H1 (cell line): ENCODE measurements around the gene CAPN6. TPM values are rescaled to one million over a fixed set of nuclear protein-coding genes. Genes with fewer than 3 reads are reported as not detected.
A peak's percentile ranks its signal among the peaks of the same experiment; 100 is the strongest.

Experiments used
- CTCF ChIA-PET: fragments of 300-600 bp; sonication (Branson Sonifier 250); formaldehyde crosslinking; loops from one replicate; lab custom pipeline; 2021; ENCODE audit not compliant: partially characterized antibody; lab: Charles Lee
- POLR2A ChIA-PET: fragments of 300-600 bp; sonication (Branson Sonifier 250); formaldehyde crosslinking; loops from one replicate; lab custom pipeline; 2021; ENCODE audit warnings: inconsistent platforms; ENCODE audit not compliant: partially characterized antibody; lab: Charles Lee
- DNase-seq, 2 experiments: peaks; one replicate each; pipeline versions ENCODE4 v3.0.0 to v3.0.0-alpha.2; 2010 to 2022; ENCODE audit warnings: low spot score in 2 of 2, low read depth in 1 of 2, mixed read lengths in 1 of 2
- FAIRE-seq: peaks from 2 replicates; lab custom pipeline; 2011; peaks lifted over from hg19 to GRCh38; lab: Jason Lieb, UNC
- H2AFZ ChIP-seq: 2 replicates; pipeline ENCODE4 v1.8.1; 2012; ENCODE audit warnings: low read length, inconsistent platforms
- H2AK5ac ChIP-seq: 2 replicates; pipeline ENCODE4 v1.6.1; 2013; ENCODE audit warnings: low read depth, low read length
- H2BK120ac ChIP-seq: replicated peaks from 2 replicates; pipeline ENCODE3; 2013; ENCODE audit warnings: low read depth, low read length, inconsistent platforms
- H2BK12ac ChIP-seq: 2 replicates; pipeline ENCODE4 v1.6.1; 2013; ENCODE audit warnings: low read depth, low read length
- H2BK15ac ChIP-seq: 2 replicates; pipeline ENCODE4 v1.6.1; 2013; ENCODE audit warnings: low read length
- H2BK20ac ChIP-seq: 2 replicates; pipeline ENCODE4 v1.6.1; 2013; ENCODE audit warnings: low read length
- H2BK5ac ChIP-seq: 2 replicates; pipeline ENCODE4 v1.6.1; 2013; ENCODE audit warnings: low read depth, low read length
- H3K14ac ChIP-seq: 2 replicates; pipeline ENCODE4 v1.6.1; 2013; ENCODE audit warnings: inconsistent platforms; ENCODE audit not compliant: insufficient read length
- H3K18ac ChIP-seq: 2 replicates; pipeline ENCODE4 v1.6.1; 2013; ENCODE audit warnings: low read length; ENCODE audit errors: extremely low read depth
- H3K23ac ChIP-seq: 2 replicates; pipeline ENCODE4 v1.6.1; 2013; ENCODE audit warnings: inconsistent platforms; ENCODE audit not compliant: insufficient read length
- H3K23me2 ChIP-seq: 2 replicates; pipeline ENCODE4 v1.6.1; 2013; ENCODE audit warnings: low read depth, low read length
- H3K27ac ChIP-seq: 2 replicates; pipeline ENCODE4 v1.6.1; 2011; ENCODE audit warnings: low read depth, low read length, inconsistent platforms
- H3K27me3 ChIP-seq, 4 experiments: replicated peaks in 1 of 4; 1 replicate in 1 of 4; 2 replicates in 3 of 4; pipeline versions ENCODE4 v1.6.1 to v1.8.1; 2011 to 2013; ENCODE audit warnings: low read length in 3 of 4, mild to moderate bottlenecking in 3 of 4, inconsistent platforms in 2 of 4, mixed read lengths in 2 of 4, moderate library complexity in 1 of 4; ENCODE audit not compliant: control insufficient read depth in 3 of 4, insufficient read depth in 3 of 4; ENCODE audit errors: extremely low read depth in 1 of 4
- H3K36me3 ChIP-seq, 4 experiments: 2 replicates each; pipeline versions ENCODE4 v1.6.1 to v1.8.1; 2011 to 2013; ENCODE audit warnings: mild to moderate bottlenecking in 4 of 4, low read length in 3 of 4, moderate library complexity in 2 of 4, control low read depth in 1 of 4, inconsistent platforms in 1 of 4; ENCODE audit not compliant: insufficient read depth in 4 of 4, control insufficient read depth in 2 of 4
- H3K4ac ChIP-seq: replicated peaks from 2 replicates; pipeline ENCODE3; 2013; ENCODE audit warnings: low read length, low read depth, mixed read lengths, inconsistent platforms; ENCODE audit not compliant: insufficient read length
- H3K4me1 ChIP-seq, 4 experiments: replicated peaks in 1 of 4; 1 replicate in 1 of 4; 2 replicates in 3 of 4; pipeline versions ENCODE4 v1.6.1 to v1.8.1; 2011 to 2013; ENCODE audit warnings: low read length in 3 of 4, inconsistent platforms in 2 of 4, mixed read lengths in 1 of 4; ENCODE audit not compliant: insufficient read depth in 4 of 4, control insufficient read depth in 3 of 4
- H3K4me2 ChIP-seq, 2 experiments: 2 replicates each; pipeline versions ENCODE4 v1.6.1 to v1.8.1; 2011 to 2013; ENCODE audit warnings: low read depth in 2 of 2, low read length in 2 of 2, control low read depth in 1 of 2, inconsistent platforms in 1 of 2, mild to moderate bottlenecking in 1 of 2; ENCODE audit not compliant: insufficient read depth in 1 of 2
- H3K4me3 ChIP-seq, 4 experiments: fragments of 200-600, 300-600 bp in 1 of 4; sonication (generic), shearing (Covaris generic), sonication (Bioruptor Twin) in 1 of 4; 2 replicates each; pipeline versions ENCODE4 v1.5.1 to v1.8.1; 2011 to 2016; ENCODE audit warnings: low read length in 4 of 4, low read depth in 3 of 4, control low read depth in 2 of 4, inconsistent platforms in 2 of 4, mild to moderate bottlenecking in 2 of 4, mixed read lengths in 1 of 4, moderate library complexity in 1 of 4; ENCODE audit not compliant: insufficient read depth in 2 of 4; ENCODE audit errors: extremely low read depth in 1 of 4
- H3K56ac ChIP-seq: replicated peaks from 2 replicates; pipeline ENCODE3; 2013; ENCODE audit warnings: low read depth, mild to moderate bottlenecking, mixed read lengths, low read length, inconsistent platforms; ENCODE audit not compliant: insufficient read length
- H3K79me1 ChIP-seq: 2 replicates; pipeline ENCODE4 v1.6.1; 2013; ENCODE audit warnings: low read depth, low read length, control low read depth
- H3K79me2 ChIP-seq, 2 experiments: 2 replicates each; pipeline versions ENCODE4 v1.6.1 to v1.8.1; 2012 to 2013; ENCODE audit warnings: low read length in 2 of 2, mild to moderate bottlenecking in 2 of 2, inconsistent platforms in 1 of 2; ENCODE audit not compliant: insufficient read depth in 2 of 2, control insufficient read depth in 1 of 2
- H3K9ac ChIP-seq, 4 experiments: replicated peaks in 1 of 4; 1 replicate in 1 of 4; 2 replicates in 3 of 4; pipeline versions ENCODE4 v1.6.1 to v1.8.1; 2011 to 2013; ENCODE audit warnings: low read depth in 3 of 4, low read length in 3 of 4, control low read depth in 2 of 4, mild to moderate bottlenecking in 2 of 4, moderate library complexity in 2 of 4, inconsistent platforms in 1 of 4; ENCODE audit errors: extremely low read depth in 1 of 4
- H3K9me3 ChIP-seq, 2 experiments: 2 replicates each; pipeline versions ENCODE4 v1.6.1 to v1.8.1; 2012 to 2013; ENCODE audit warnings: mild to moderate bottlenecking in 2 of 2, moderate library complexity in 2 of 2, control low read depth in 1 of 2, inconsistent platforms in 1 of 2, low read depth in 1 of 2, low read length in 1 of 2, mixed read lengths in 1 of 2; ENCODE audit not compliant: insufficient read depth in 2 of 2
- H4K20me1 ChIP-seq, 2 experiments: replicated peaks in 1 of 2; 2 replicates each; pipeline versions ENCODE3 to v1.8.1; 2011 to 2013; ENCODE audit warnings: inconsistent platforms in 2 of 2, low read length in 2 of 2, mild to moderate bottlenecking in 1 of 2; ENCODE audit not compliant: insufficient read depth in 2 of 2, control insufficient read depth in 1 of 2
- H4K5ac ChIP-seq: 2 replicates; pipeline ENCODE4 v1.6.1; 2013; ENCODE audit warnings: low read length, low read depth, mixed read lengths, inconsistent platforms; ENCODE audit not compliant: insufficient read length
- H4K8ac ChIP-seq: 2 replicates; pipeline ENCODE4 v1.8.0; 2013; ENCODE audit warnings: mild to moderate bottlenecking, moderate library complexity, low read length, inconsistent platforms; ENCODE audit not compliant: insufficient read depth; ENCODE audit errors: extremely low read depth
- H4K91ac ChIP-seq: replicated peaks from 2 replicates; pipeline ENCODE3; 2013; ENCODE audit warnings: low read length, mixed read lengths, inconsistent platforms; ENCODE audit not compliant: insufficient read length
- POLR2A ChIP-seq, 2 experiments: IDR thresholded peaks; 1 replicate in 1 of 2; 2 replicates in 1 of 2; pipeline ENCODE4 v1.6.1; 2011; ENCODE audit warnings: low read depth in 2 of 2, low read length in 2 of 2, mild to moderate bottlenecking in 2 of 2; ENCODE audit errors: control extremely low read depth in 1 of 2
- RAD21 ChIP-seq, 2 experiments: IDR thresholded peaks in 1 of 2; conservative IDR thresholded peaks in 1 of 2; 2 replicates each; pipeline ENCODE4 v1.6.1; 2011; ENCODE audit warnings: low read depth in 2 of 2, low read length in 2 of 2, improper control_type of control experiment in 1 of 2, inconsistent platforms in 1 of 2, mild to moderate bottlenecking in 1 of 2, moderate library complexity in 1 of 2
- WGBS, 2 experiments: shearing (Covaris generic) in 1 of 2; methylation state at CpG; one replicate each; pipeline versions ENCODE4 v1.1.6 to v1.1.7; 2013 to 2015; ENCODE audit warnings: low lambda C conversion rate in 2 of 2, mixed read lengths in 2 of 2, inconsistent platforms in 1 of 2, low coverage in 1 of 2, missing lambda C conversion rate in 1 of 2; ENCODE audit not compliant: insufficient replicate concordance in 2 of 2, insufficient coverage in 1 of 2, insufficient read length in 1 of 2; ENCODE audit errors: extremely low coverage in 1 of 2, missing lambda C conversion rate in 1 of 2; 5-methylcytosine and 5-hydroxymethylcytosine counted together
- polyA plus RNA-seq, 7 experiments: library from polyadenylated mRNA; depleted of rRNA in 3 of 7; stranded (reverse) in 5 of 7; unstranded in 2 of 7; fragments of >200 nt in 5 of 7; fragments of 200-250 nt in 2 of 7; gene quantifications; 1 replicate in 5 of 7; 2 replicates in 1 of 7; 4 replicates in 1 of 7; pipeline versions ENCODE4 v1.2.1 to v1.2.3, GENCODE V29; 2011 to 2013; ENCODE audit warnings: missing spikeins in 2 of 7, mixed read lengths in 2 of 7
- total RNA-seq: library from RNA; stranded (reverse); fragmentation: NEBNext Ultra II Directional; extraction: Animal tissue kit (Norgen Biotek cat#: 25700); gene quantifications from 2 replicates; pipeline ENCODE4 v1.2.1, GENCODE V29; 2021
- TF ChIP-seq, protein P1 (sequence below), 3 experiments: IDR thresholded peaks; 1 replicate in 2 of 3; 2 replicates in 1 of 3; pipeline versions ENCODE4 v1.5.1 to v1.6.1; 2011; ENCODE audit warnings: low read length in 3 of 3, mild to moderate bottlenecking in 3 of 3, inconsistent platforms in 2 of 3, low read depth in 1 of 3, moderate library complexity in 1 of 3; ENCODE audit not compliant: insufficient read depth in 1 of 3; ENCODE audit errors: control extremely low read depth in 1 of 3
- TF ChIP-seq, protein P2 (sequence below): IDR thresholded peaks from 2 replicates; pipeline ENCODE4 v1.6.1; 2012; ENCODE audit warnings: low read length, inconsistent platforms

CAPN6 gene
- total and polyA plus RNA-seq, 2 of the 8 experiments (the other 6 are each of a cell fraction or from before 2014, with no cell fraction given) = 5.3 to 10.6 TPM

DNA sequence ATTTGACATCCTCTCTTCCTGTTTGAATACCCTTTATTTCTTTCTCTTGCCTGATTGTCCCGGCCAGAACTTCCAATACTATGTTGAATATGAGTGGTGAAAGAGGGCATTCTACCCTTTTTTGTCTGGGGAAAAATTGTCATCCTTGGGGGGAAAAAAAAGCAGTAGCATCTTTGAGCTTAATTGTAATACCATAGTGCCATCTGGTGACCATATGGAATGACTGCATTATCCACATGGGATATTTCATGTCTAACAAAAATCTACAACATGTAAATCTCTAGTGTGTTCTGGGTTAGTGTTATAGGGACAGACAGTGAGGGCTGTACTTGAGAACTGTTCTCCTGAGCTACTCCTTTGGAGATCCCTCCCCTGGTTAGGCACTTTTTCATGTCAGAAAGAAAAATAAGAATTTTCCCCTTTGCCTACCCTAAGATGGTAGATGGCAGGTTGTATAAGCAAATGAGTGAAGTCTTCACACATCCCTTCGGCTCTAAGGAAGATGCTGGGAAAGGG, 26.0 kb downstream of the CAPN6 start:
- Histone ChIP-seq H4K20me1 (no peaks in the 10 kb centered on the region), H2BK5ac (no peak overlapping the region), H2AK5ac (no peak overlapping the region), H2BK12ac (no peak overlapping the region), H3K79me2 (no peaks in the 10 kb centered on the region), H3K4ac (no peak overlapping the region), H2BK20ac (no peak overlapping the region), H3K18ac (no peak overlapping the region), H3K27me3 (no peaks in the 10 kb centered on the region), H3K36me3 (no peaks in the 10 kb centered on the region), H3K23me2 (no peaks in the 10 kb centered on the region), H3K4me2 (no peak overlapping the region), H3K27ac (no peak overlapping the region), H2AFZ (no peak overlapping the region), H4K8ac (no peak overlapping the region), H4K5ac (no peak overlapping the region), H4K91ac (no peak overlapping the region), H3K4me3 (no peak overlapping the region), H2BK120ac (no peak overlapping the region), H3K14ac (no peak overlapping the region), H3K79me1 (no peaks in the 10 kb centered on the region), H3K23ac (no peak overlapping the region), H2BK15ac (no peak overlapping the region), H3K56ac (no peak overlapping the region), H3K4me1 (no peaks in the 10 kb centered on the region), H3K9ac (no peak overlapping the region), H3K9me3 (peaks cover 0 to 2% of the 10 kb centered on the region in 2 experiments; a peak in 1 of 4 replicates)
- FAIRE-seq (peak; percentile 63), DNase-seq (no peak)
- 60% methylated on average over 2 of the region's 2 CpGs; no CpG with 5 or more reads in 1 of the 2 experiments for WGBS, 2 experiments
- CTCF ChIA-PET = interaction anchor here (0.6 to 2.8 kb wide), 18 partner anchors 10 to 1912 kb away, joined by 3 to 15 read pairs (median 4); partner anchors contain the start of gene CAPN6
- peak; percentile 67 to 70 for TF ChIP-seq RAD21 (IDR thresholded peaks at IDR 0.05 in 1 of 2, conservative IDR thresholded peaks at IDR 0.05 in 1 of 2; ENCODE audit: low read depth in 2 of 2, low read length in 2 of 2)
- TF ChIP-seq, protein P1, sequence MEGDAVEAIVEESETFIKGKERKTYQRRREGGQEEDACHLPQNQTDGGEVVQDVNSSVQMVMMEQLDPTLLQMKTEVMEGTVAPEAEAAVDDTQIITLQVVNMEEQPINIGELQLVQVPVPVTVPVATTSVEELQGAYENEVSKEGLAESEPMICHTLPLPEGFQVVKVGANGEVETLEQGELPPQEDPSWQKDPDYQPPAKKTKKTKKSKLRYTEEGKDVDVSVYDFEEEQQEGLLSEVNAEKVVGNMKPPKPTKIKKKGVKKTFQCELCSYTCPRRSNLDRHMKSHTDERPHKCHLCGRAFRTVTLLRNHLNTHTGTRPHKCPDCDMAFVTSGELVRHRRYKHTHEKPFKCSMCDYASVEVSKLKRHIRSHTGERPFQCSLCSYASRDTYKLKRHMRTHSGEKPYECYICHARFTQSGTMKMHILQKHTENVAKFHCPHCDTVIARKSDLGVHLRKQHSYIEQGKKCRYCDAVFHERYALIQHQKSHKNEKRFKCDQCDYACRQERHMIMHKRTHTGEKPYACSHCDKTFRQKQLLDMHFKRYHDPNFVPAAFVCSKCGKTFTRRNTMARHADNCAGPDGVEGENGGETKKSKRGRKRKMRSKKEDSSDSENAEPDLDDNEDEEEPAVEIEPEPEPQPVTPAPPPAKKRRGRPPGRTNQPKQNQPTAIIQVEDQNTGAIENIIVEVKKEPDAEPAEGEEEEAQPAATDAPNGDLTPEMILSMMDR (IDR thresholded peaks at IDR 0.05; ENCODE audit: control extremely low read depth in 1 of 3, insufficient read depth in 1 of 3, low read depth in 1 of 3, low read length in 3 of 3) = peak in 1 of 3 experiments; percentile 34; a peak in 2 of 4 replicates
- TF ChIP-seq, protein P2, sequence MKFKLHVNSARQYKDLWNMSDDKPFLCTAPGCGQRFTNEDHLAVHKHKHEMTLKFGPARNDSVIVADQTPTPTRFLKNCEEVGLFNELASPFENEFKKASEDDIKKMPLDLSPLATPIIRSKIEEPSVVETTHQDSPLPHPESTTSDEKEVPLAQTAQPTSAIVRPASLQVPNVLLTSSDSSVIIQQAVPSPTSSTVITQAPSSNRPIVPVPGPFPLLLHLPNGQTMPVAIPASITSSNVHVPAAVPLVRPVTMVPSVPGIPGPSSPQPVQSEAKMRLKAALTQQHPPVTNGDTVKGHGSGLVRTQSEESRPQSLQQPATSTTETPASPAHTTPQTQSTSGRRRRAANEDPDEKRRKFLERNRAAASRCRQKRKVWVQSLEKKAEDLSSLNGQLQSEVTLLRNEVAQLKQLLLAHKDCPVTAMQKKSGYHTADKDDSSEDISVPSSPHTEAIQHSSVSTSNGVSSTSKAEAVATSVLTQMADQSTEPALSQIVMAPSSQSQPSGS = no peak
- no peak for TF ChIP-seq POLR2A (IDR thresholded peaks at IDR 0.05; ENCODE audit: control extremely low read depth in 1 of 2, low read depth in 2 of 2, low read length in 2 of 2)
- POLR2A ChIA-PET = no interaction called here
